Heart right ventricle (tissue), 16 donors: ENCODE results near the gene EPN1. TPM values are rescaled to one million over a fixed set of nuclear protein-coding genes. Genes with fewer than 3 reads are reported as not detected.
A peak's percentile ranks its signal among the peaks of the same experiment; 100 is the strongest.

ENCODE experiments used
- ATAC-seq, 8 donors: fragments of 200-7000 bp; cut with Tn5 transposase; one replicate each; pipeline ENCODE4 v1.9.1; 2020; ENCODE audit warnings: mild to moderate bottlenecking in 8 of 8, moderate library complexity in 8 of 8, moderate number of reproducible peaks in 1 of 8
- DNase-seq, 2 donors: peaks; one replicate each; pipeline ENCODE4 v3.0.0-alpha.2; 2020
- H3K27ac ChIP-seq, 10 donors: fragments of 200-600 bp; sonication (generic) in 2 of 10; one replicate each; pipeline versions ENCODE4 v1.5.0 to v1.8.0; 2020 to 2022; ENCODE audit warnings: mild to moderate bottlenecking in 3 of 10
- H3K27me3 ChIP-seq, 7 donors: fragments of 200-600 bp; one replicate each; pipeline ENCODE4 v1.8.0; 2021 to 2022; ENCODE audit warnings: mild to moderate bottlenecking in 2 of 7
- H3K36me3 ChIP-seq, 9 donors: fragments of 200-600 bp; sonication (generic) in 1 of 9; one replicate each; pipeline versions ENCODE4 v1.5.0 to v1.8.0; 2020 to 2022; ENCODE audit warnings: mild to moderate bottlenecking in 2 of 9
- H3K4me1 ChIP-seq, 9 donors: fragments of 200-600 bp; sonication (generic) in 1 of 9; one replicate each; pipeline versions ENCODE4 v1.5.0 to v1.8.0; 2020 to 2022; ENCODE audit warnings: mild to moderate bottlenecking in 4 of 9
- H3K4me3 ChIP-seq, 10 donors: fragments of 200-600 bp; sonication (generic) in 2 of 10; one replicate each; pipeline versions ENCODE4 v1.5.0 to v1.8.0; 2020 to 2022; ENCODE audit warnings: mild to moderate bottlenecking in 7 of 10, moderate library complexity in 2 of 10
- H3K9me3 ChIP-seq, 11 donors: fragments of 200-600 bp in 10 of 11; sonication (generic) in 2 of 11; one replicate each; pipeline versions ENCODE4 v1.5.0 to v1.8.0; 2013 to 2022; ENCODE audit warnings: mild to moderate bottlenecking in 2 of 11, control low read depth in 1 of 11, moderate library complexity in 1 of 11
- whole genome bisulfite sequencing, 2 donors: extraction: QIAGEN DNeasy Blood & Tissue Kit; methylation state at CpG; one replicate each; pipeline ENCODE4 v1.1.7; 2013; ENCODE audit warnings: inconsistent platforms in 1 of 2; 5-methylcytosine and 5-hydroxymethylcytosine counted together
- intact Hi-C, 10 donors: fragments of 100-400 bp; cut with DNase I; formaldehyde crosslinking; loops; one replicate each; pipeline versions ENCODE4 v1.11.1 to v1.14.2; 2022
- polyA plus RNA-seq, 2 donors: library from polyadenylated mRNA; stranded (reverse); fragments of 200-250 nt; gene quantifications; one replicate each; pipeline ENCODE4 v1.2.3, GENCODE V29; 2013
- total RNA-seq, 10 donors: library from RNA; stranded (reverse); fragmentation: NEBNext Ultra II Directional in 3 of 10; extraction: Animal tissue kit (Norgen Biotek cat#: 25700) in 3 of 10; gene quantifications; one replicate each; pipeline versions ENCODE4 v1.2.1 to v1.2.4, GENCODE V29; 2021 to 2023
- TF ChIP-seq, protein P1 (sequence below), 9 donors: fragments of 200-600 bp; sonication (generic) in 2 of 9; IDR thresholded peaks; one replicate each; pipeline versions ENCODE4 v1.5.0 to v1.8.0; 2021 to 2022; ENCODE audit warnings: antibody characterized with exemption in 9 of 9, mild to moderate bottlenecking in 5 of 9, moderate library complexity in 1 of 9
- donor health status: Arrhythmogenic right ventricular cardiomyopathy.
- donor health status: ischemic (EF 13 %, LVEDD 7.1; RV severe dilation, severe dysfunction).
- donor health status: healthy with polysubstance abuse.
- donor health status: DM: no; HTN: yes; CAD: no.
- donor health status: DM: no; HTN: no; CAD: no.
- donor health status: ischemic (EF 25% LVEDD 6.9; RV normal size, moderate dysfunction).
- donor health status: ischemic (EF 25% LVEDD 5.7; RV mildly dilated, moderate dysfunction).
- donor health status: healthy.
- donor health status: DM: yes; HTN: yes; CAD: no.
- donor health status: Ischemic cardiomyopathy.
- donor health status: ischemic (EF 35%, LVEDD 5.7; RV mildly dilated, moderate dysfunction).
- donor health status: nonischemic (EF 11% LVEDD 7.7; RV severe dilation, severe dysfunction).
- donor health status: DM: yes; HTN: yes; CAD: no.
- donor health status: PGD.
- donor health status: ischemic (EF 29% LVEDD 5.4; RV normal size, mild dysfunction).
- donor health status: nonischemic (EF 23%, LVEDD 6.1; RV moderate dilation, normal function).

Gene EPN1
- total and polyA plus RNA-seq, 12 donors = 127 to 305 (median 138) TPM

DNA sequence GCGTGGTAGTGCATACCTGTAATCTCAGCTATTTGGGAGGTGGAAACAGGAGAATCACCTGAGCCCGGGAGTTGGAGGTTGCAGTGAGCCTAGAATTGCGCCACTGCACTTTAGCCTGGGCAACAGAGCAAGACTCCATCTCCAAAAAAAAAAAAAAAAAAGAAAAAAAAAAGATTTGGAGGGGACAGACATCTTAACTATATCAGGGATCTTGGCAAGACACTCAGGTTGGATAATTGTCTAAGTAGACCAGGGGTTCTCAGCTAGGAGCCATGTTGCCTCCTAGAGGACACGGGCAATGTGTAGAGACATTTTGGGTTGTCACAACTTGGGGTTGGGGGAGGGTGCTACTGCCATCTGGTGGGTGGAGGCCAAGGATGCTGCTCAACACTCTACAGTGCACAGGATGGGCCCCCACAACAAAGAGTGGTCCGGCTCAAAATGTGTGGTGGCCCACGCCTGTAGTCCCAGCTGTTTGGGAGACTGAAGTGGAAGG, 36.1 kb upstream of the EPN1 start:
- Histone ChIP-seq H3K4me1 (peaks cover 19 to 82% (median 63%) of the 10 kb centered on the region in 9 donors), H3K27me3 (no peaks in the 10 kb centered on the region), H3K27ac (peak overlapping the region in 1 of 10 donors; percentile 91), H3K36me3 (peaks cover 0 to 8% (median 0%) of the 10 kb centered on the region in 9 donors), H3K9me3 (no peaks in the 10 kb centered on the region), H3K4me3 (no peak overlapping the region)
- WGBS, 2 donors = 86 to 88% methylated on average over 6 of the region's 6 CpGs
- intact Hi-C loops = loop anchor here in 2 of 10 donors (10.0 kb wide), 2 partner anchors 124 to 494 kb away; partner anchors contain the start of gene TNNT1 (in 1 of the 2)
- ATAC-seq = no peak
- peak in 1 of 2 donors; percentile 29 for DNase-seq
- TF ChIP-seq, protein P1, sequence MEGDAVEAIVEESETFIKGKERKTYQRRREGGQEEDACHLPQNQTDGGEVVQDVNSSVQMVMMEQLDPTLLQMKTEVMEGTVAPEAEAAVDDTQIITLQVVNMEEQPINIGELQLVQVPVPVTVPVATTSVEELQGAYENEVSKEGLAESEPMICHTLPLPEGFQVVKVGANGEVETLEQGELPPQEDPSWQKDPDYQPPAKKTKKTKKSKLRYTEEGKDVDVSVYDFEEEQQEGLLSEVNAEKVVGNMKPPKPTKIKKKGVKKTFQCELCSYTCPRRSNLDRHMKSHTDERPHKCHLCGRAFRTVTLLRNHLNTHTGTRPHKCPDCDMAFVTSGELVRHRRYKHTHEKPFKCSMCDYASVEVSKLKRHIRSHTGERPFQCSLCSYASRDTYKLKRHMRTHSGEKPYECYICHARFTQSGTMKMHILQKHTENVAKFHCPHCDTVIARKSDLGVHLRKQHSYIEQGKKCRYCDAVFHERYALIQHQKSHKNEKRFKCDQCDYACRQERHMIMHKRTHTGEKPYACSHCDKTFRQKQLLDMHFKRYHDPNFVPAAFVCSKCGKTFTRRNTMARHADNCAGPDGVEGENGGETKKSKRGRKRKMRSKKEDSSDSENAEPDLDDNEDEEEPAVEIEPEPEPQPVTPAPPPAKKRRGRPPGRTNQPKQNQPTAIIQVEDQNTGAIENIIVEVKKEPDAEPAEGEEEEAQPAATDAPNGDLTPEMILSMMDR (IDR thresholded peaks at IDR 0.05) = peak in 8 of 9 donors; percentile 13 to 56 (median 40)

DNA sequence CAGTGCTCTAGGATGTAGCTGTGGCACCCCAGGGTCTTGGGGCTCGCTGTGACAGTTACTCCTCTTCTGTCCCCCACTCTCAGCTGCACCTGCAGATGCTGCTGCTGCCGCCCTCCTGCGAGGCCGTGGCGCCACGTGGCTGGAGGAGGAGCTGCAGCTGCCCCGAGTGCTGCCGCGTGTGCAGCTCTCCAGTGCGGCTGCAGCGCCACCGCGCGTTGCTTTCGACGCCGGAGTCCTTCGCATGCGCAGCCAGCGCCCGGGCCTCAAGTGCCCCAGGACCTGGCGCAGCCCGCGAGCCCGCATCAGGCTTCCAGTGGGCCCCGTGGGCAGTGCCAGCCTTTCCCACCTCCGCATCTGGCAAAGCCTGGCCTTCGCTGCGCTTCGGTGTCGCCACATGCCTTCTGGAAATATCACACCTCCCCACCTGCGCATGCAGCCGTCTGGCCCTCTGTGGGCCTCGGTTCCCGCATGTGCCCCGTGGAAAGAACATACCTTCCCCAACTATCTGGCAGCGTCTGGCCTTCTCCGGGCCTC, 34.9 kb upstream of the EPN1 start:
- Histone ChIP-seq H3K36me3 (peaks cover 0 to 14% (median 4%) of the 10 kb centered on the region in 9 donors), H3K9me3 (no peaks in the 10 kb centered on the region), H3K27me3 (no peaks in the 10 kb centered on the region), H3K4me3 (peak overlapping the region; percentile 74 to 95 (median 84)), H3K27ac (peak overlapping the region; percentile 87 to 95 (median 90)), H3K4me1 (peaks cover 19 to 89% (median 69%) of the 10 kb centered on the region in 9 donors)
- TF ChIP-seq, protein P1 (IDR thresholded peaks at IDR 0.05) = peak in 7 of 9 donors; percentile 20 to 64 (median 52)
- intact Hi-C loops = no loop called here
- 8 to 18% methylated on average over 38 of the region's 38 CpGs for WGBS, 2 donors
- peak in 6 of 8 donors; percentile 16 to 30 (median 26) for ATAC-seq
- peak; percentile 54 to 71 for DNase-seq

DNA sequence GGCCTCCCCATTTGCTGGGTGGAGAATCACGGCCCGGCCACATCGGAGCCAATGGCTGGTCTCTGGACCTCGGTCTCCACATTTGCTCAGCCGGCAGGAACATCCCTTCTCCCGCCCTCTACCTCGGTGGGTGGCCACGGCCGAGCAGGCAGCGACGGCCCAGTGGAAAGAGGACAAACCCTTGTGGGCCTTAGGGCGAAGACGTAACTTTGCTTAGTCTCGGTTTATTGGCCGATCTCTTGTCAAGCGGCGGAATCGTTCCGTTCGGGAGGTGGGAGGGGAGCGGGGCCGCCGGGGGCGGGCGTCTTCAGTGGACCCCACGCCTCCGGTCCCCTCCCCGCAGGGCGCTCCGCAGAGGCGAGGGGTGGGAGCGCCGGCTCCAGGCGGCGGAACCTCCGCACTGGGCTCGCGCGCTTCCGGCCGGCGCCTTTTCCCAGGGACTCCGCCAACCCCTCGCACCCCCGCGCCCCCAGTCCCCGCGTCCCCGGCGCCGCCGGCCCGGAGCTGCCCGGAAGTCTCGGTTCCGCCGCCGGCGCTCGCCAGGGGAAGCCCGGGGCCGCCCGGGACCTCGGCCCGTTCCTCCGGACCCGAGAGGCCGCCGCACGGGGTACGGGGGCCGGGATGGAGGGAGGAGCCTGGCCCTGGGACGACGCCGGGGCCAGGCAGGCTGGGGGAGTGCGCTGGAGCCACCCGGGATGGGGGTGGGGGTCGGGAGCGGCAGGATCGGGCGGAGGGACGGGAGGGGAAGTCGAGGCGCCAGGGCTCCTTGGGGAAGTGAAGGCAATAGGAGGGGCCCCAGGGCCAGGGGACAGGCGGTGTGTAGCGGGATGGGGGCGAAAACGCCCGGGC, 34.2 kb upstream of the EPN1 start, which contains the start of gene ZNF580:
ZNF580 (plus strand) TSS at position 426 of the 849 bp plus-strand sequence. CDS start 1,507 bp downstream, outside the sequence.
- WGBS, 2 donors = 1% methylated on average over 60 to 89 of the region's 89 CpGs
- H3K27ac ChIP-seq = peak within 1 kb of the TSS; percentile 87 to 95 (median 90)
- peaks cover 0 to 21% (median 8%) of the 10 kb centered on the region in 9 donors for H3K36me3 ChIP-seq
- intact Hi-C loops = no loop called here
- H3K4me1 ChIP-seq = peaks cover 18 to 87% (median 63%) of the 10 kb centered on the region in 9 donors
- TF ChIP-seq, protein P1 (IDR thresholded peaks at IDR 0.05) = no peak
- H3K4me3 ChIP-seq = peak within 1 kb of the TSS; percentile 74 to 95 (median 84)
- DNase-seq (peak; percentile 58 to 75), ATAC-seq (peak; percentile 60 to 80 (median 73))
- H3K27me3 ChIP-seq = no peaks in the 10 kb centered on the region
- no peaks in the 10 kb centered on the region for H3K9me3 ChIP-seq
